WTC11 (cell line): ENCODE results near the gene ISM2. TPM values are rescaled to one million over a fixed set of nuclear protein-coding genes. Genes with fewer than 3 reads are reported as not detected.

ENCODE experiments used
- ATAC-seq: fragments of 200-7000 bp; cut with Tn5 transposase; 2 replicates; pipeline ENCODE4 v1.10.0; 2021; ENCODE audit warnings: mild to moderate bottlenecking, moderate library complexity
- CTCF ChIA-PET: fragments of 300-600 bp; sonication (Branson Sonifier 250); formaldehyde crosslinking; loops from one replicate; lab custom pipeline; 2021; ENCODE audit warnings: antibody characterized with exemption; lab: Charles Lee
- POLR2A ChIA-PET: fragments of 350-600 bp; sonication (Branson Sonifier 250); formaldehyde crosslinking; loops from one replicate; lab custom pipeline; 2021; ENCODE audit warnings: antibody characterized with exemption; lab: Charles Lee
- DNase-seq: peaks from one replicate; pipeline ENCODE4 v3.0.0; 2021; ENCODE audit warnings: low spot score
- H3K27ac Mint-ChIP-seq: 2 replicates; pipeline ENCODE4 v1.8.0; 2021; ENCODE audit warnings: mixed read lengths
- H3K27me3 Mint-ChIP-seq: 2 replicates; pipeline ENCODE4 v1.8.0; 2021; ENCODE audit warnings: low read depth, mild to moderate bottlenecking, moderate library complexity, mixed read lengths
- H3K36me3 Mint-ChIP-seq: 2 replicates; pipeline ENCODE4 v1.8.0; 2021; ENCODE audit warnings: mixed read lengths
- H3K4me1 Mint-ChIP-seq: 2 replicates; pipeline ENCODE4 v1.8.0; 2022; ENCODE audit warnings: mixed read lengths
- H3K4me3 Mint-ChIP-seq: 2 replicates; pipeline ENCODE4 v1.8.0; 2021; ENCODE audit warnings: mild to moderate bottlenecking, moderate library complexity, mixed read lengths
- H3K9me3 Mint-ChIP-seq: 2 replicates; pipeline ENCODE4 v1.8.0; 2021; ENCODE audit warnings: mixed read lengths
- ATF1 ChIP-seq: sonication (generic); formaldehyde crosslinking; IDR thresholded peaks from 2 replicates; pipeline ENCODE4 v1.8.1; 2023; ENCODE audit warnings: mild to moderate bottlenecking, moderate library complexity, missing genetic modification reagents
- CREB1 ChIP-seq: sonication (generic); formaldehyde crosslinking; IDR thresholded peaks from 2 replicates; pipeline ENCODE4 v1.8.0; 2023; ENCODE audit warnings: mild to moderate bottlenecking, missing genetic modification reagents
- ETV6 ChIP-seq: sonication (generic); formaldehyde crosslinking; IDR thresholded peaks from 2 replicates; pipeline ENCODE4 v1.8.1; 2022; ENCODE audit warnings: mild to moderate bottlenecking, missing genetic modification reagents
- FOXP1 ChIP-seq: sonication (generic); formaldehyde crosslinking; IDR thresholded peaks from 2 replicates; pipeline ENCODE4 v1.8.0; 2022; ENCODE audit warnings: missing genetic modification reagents, mild to moderate bottlenecking, moderate library complexity, borderline replicate concordance
- GABPB1 ChIP-seq: sonication (generic); formaldehyde crosslinking; IDR thresholded peaks from 2 replicates; pipeline ENCODE4 v1.8.1; 2023; ENCODE audit warnings: mild to moderate bottlenecking, missing genetic modification reagents
- IRF2 ChIP-seq: sonication (generic); formaldehyde crosslinking; IDR thresholded peaks from 2 replicates; pipeline ENCODE4 v1.8.0; 2022; ENCODE audit warnings: low read depth, missing genetic modification reagents, borderline replicate concordance
- MYBL2 ChIP-seq: sonication (generic); formaldehyde crosslinking; IDR thresholded peaks from 2 replicates; pipeline ENCODE4 v1.8.1; 2023; ENCODE audit warnings: mild to moderate bottlenecking, moderate library complexity, missing genetic modification reagents
- NR2C2 ChIP-seq: sonication (generic); formaldehyde crosslinking; IDR thresholded peaks from 2 replicates; pipeline ENCODE4 v1.8.0; 2022; ENCODE audit warnings: mild to moderate bottlenecking, missing genetic modification reagents
- SMAD3 ChIP-seq: sonication (generic); formaldehyde crosslinking; IDR thresholded peaks from 2 replicates; pipeline ENCODE4 v1.8.0; 2022; ENCODE audit warnings: missing genetic modification reagents, mild to moderate bottlenecking, borderline replicate concordance
- ZNF423 ChIP-seq: fragments of 250-450 bp; sonication (Bioruptor Pico); IDR thresholded peaks from 2 replicates; pipeline ENCODE4 v2.1.2; 2022; ENCODE audit warnings: mild to moderate bottlenecking, moderate library complexity
- total RNA-seq: library from RNA; stranded (reverse); gene quantifications from 3 replicates; pipeline ENCODE4 v1.2.3, GENCODE V29; 2021
- TF ChIP-seq, protein P1 (sequence below): sonication (generic); formaldehyde crosslinking; IDR thresholded peaks from 2 replicates; pipeline ENCODE4 v1.8.0; 2022; ENCODE audit warnings: mild to moderate bottlenecking, missing genetic modification reagents
- TF ChIP-seq, protein P2 (sequence below): sonication (generic); formaldehyde crosslinking; conservative IDR thresholded peaks from 2 replicates; pipeline ENCODE4 v1.8.1; 2023; ENCODE audit warnings: mild to moderate bottlenecking, low read depth, missing genetic modification reagents, moderate library complexity
- TF ChIP-seq, protein P3 (sequence below): fragments of 250-450 bp; sonication (Bioruptor Pico); IDR thresholded peaks from 2 replicates; pipeline ENCODE4 v1.9.0; 2021; ENCODE audit warnings: moderate library complexity, mild to moderate bottlenecking, inconsistent platforms, borderline replicate concordance
- TF ChIP-seq, protein P4 (sequence below): sonication (generic); formaldehyde crosslinking; IDR thresholded peaks from 2 replicates; pipeline ENCODE4 v1.8.0; 2022; ENCODE audit warnings: mild to moderate bottlenecking, missing genetic modification reagents
- TF ChIP-seq, protein P5 (sequence below): sonication (generic); formaldehyde crosslinking; conservative IDR thresholded peaks from 2 replicates; pipeline ENCODE4 v1.8.1; 2022; ENCODE audit warnings: mild to moderate bottlenecking, missing genetic modification reagents
- TF ChIP-seq, protein P6 (sequence below): sonication (generic); formaldehyde crosslinking; IDR thresholded peaks from 2 replicates; pipeline ENCODE4 v1.8.0; 2022; ENCODE audit warnings: mild to moderate bottlenecking, missing genetic modification reagents
- TF ChIP-seq, protein P7 (sequence below): fragments of 250-450 bp; sonication (Bioruptor Pico); IDR thresholded peaks from 2 replicates; pipeline ENCODE4 v1.9.0; 2021; ENCODE audit warnings: mild to moderate bottlenecking, borderline replicate concordance

The ISM2 gene
- total RNA-seq, 1 experiment from 2014 or later, result 1.4 TPM

DNA sequence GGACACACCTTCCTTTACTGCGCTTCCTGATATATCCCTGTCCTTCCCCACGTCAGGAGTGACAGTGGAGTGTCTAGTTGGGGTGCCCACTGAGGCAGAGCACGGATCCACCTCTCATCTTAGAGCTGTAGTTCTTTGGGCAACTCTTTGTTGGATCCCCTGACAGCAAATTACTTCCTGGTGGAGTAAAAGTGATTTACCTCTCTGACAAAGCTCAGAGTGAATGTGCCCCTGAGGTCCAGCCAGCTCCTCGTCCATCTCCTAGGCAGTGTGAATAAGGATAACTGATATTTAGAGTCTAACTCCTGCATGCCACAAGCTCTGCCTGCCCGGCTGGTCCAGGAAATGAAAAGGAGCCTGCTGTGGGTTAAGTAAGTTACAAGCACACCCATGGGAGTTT is 24.7 kb downstream of the ISM2 start (continued):
- TF ChIP-seq, protein P1, sequence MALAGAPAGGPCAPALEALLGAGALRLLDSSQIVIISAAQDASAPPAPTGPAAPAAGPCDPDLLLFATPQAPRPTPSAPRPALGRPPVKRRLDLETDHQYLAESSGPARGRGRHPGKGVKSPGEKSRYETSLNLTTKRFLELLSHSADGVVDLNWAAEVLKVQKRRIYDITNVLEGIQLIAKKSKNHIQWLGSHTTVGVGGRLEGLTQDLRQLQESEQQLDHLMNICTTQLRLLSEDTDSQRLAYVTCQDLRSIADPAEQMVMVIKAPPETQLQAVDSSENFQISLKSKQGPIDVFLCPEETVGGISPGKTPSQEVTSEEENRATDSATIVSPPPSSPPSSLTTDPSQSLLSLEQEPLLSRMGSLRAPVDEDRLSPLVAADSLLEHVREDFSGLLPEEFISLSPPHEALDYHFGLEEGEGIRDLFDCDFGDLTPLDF, result no peak
- TF ChIP-seq, protein P2, sequence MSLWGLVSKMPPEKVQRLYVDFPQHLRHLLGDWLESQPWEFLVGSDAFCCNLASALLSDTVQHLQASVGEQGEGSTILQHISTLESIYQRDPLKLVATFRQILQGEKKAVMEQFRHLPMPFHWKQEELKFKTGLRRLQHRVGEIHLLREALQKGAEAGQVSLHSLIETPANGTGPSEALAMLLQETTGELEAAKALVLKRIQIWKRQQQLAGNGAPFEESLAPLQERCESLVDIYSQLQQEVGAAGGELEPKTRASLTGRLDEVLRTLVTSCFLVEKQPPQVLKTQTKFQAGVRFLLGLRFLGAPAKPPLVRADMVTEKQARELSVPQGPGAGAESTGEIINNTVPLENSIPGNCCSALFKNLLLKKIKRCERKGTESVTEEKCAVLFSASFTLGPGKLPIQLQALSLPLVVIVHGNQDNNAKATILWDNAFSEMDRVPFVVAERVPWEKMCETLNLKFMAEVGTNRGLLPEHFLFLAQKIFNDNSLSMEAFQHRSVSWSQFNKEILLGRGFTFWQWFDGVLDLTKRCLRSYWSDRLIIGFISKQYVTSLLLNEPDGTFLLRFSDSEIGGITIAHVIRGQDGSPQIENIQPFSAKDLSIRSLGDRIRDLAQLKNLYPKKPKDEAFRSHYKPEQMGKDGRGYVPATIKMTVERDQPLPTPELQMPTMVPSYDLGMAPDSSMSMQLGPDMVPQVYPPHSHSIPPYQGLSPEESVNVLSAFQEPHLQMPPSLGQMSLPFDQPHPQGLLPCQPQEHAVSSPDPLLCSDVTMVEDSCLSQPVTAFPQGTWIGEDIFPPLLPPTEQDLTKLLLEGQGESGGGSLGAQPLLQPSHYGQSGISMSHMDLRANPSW, result no peak
- TF ChIP-seq SMAD3, result no peak
- TF ChIP-seq, protein P3, sequence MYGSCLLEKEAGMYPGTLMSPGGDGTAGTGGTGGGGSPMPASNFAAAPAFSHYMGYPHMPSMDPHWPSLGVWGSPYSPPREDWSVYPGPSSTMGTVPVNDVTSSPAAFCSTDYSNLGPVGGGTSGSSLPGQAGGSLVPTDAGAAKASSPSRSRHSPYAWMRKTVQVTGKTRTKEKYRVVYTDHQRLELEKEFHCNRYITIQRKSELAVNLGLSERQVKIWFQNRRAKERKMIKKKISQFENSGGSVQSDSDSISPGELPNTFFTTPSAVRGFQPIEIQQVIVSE (CRISPR knock-in tag), result no peak

DNA sequence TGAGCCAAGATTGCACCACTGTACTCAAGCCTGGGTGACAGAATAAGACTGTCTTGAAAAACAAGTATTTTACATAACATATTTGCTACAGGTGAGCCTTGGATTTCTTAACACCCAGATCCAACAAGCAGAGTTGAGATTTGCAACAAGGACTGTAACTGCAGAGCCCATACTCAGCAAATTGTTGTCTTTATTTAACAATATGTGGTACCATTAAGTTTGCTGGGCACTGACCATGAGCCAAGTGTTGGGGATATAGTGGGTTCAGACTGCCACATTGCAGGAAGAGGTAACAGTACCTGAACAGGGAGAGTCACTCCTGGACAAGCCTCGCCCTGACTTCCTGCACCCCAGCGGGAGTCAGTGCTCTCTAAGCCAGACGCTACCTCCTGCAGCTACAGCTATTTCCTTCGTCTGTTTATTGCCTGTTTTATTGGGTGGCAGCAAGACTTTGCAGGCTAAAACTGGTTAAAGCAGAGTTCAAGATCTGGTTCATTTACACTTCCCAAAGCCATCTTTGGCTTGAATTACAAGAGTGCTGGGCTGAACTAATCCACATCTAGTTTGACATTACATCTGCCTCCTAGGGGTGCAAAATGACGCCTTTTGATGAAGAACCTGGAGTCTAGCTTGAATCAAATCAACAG is 28.3 kb downstream of the ISM2 start:
- Mint-ChIP-seq H3K9me3 (no peaks in the 10 kb centered on the region), H3K27ac (peak overlapping the region; percentile 62), H3K4me3 (no peak overlapping the region), H3K36me3 (peaks cover 35% of the 10 kb centered on the region), H3K4me1 (peaks cover 31% of the 10 kb centered on the region), H3K27me3 (no peaks in the 10 kb centered on the region)
- no peak for DNase-seq
- ChIA-PET CTCF (interaction anchor here (3.0 kb wide), 1 partner anchor 11 kb away, joined by 18 read pairs; no protein-coding TSS in a partner anchor), POLR2A (no interaction called here)
- peak; percentile 52 for ATAC-seq
- peak; percentile 44; the same call in 1 of the 2 replicates for TF ChIP-seq ZNF423
- TF ChIP-seq CREB1 (CRISPR knock-in tag), result no peak

DNA sequence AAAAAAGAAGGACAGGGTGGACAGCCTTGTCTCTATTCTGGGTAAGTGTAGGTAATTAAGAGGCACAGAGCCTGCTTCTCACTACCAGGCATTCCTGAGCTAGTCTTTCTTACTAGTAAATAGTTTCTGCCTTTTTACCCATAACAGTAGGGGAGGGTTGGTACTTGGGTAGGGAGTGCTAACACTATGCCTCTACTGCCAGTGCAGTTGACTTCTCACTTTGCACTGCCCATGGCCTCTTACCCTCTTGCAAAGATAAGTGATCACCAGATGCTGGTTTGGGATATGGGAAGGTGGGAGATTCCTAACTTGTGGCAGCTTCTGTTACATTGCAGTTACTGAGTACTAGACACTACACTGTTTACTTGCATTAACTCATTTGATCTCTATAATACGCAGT is 29.1 kb downstream of the ISM2 start:
- ChIA-PET POLR2A (no interaction called here), CTCF (interaction anchor here (0.6 to 3.0 kb wide), 2 partner anchors 10 to 149 kb away, joined by 3 to 18 read pairs; partner anchors contain the start of genes GSTZ1 and POMT2)
- DNase-seq (no peak), ATAC-seq (no peak)
- Mint-ChIP-seq H3K4me1 (peaks cover 27% of the 10 kb centered on the region), H3K9me3 (no peaks in the 10 kb centered on the region), H3K27me3 (no peaks in the 10 kb centered on the region), H3K36me3 (peaks cover 43% of the 10 kb centered on the region), H3K4me3 (no peak overlapping the region), H3K27ac (peak overlapping the region; percentile 58)
- TF ChIP-seq, protein P4, sequence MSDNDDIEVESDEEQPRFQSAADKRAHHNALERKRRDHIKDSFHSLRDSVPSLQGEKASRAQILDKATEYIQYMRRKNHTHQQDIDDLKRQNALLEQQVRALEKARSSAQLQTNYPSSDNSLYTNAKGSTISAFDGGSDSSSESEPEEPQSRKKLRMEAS (CRISPR knock-in tag), result no peak
- TF ChIP-seq, protein P5, sequence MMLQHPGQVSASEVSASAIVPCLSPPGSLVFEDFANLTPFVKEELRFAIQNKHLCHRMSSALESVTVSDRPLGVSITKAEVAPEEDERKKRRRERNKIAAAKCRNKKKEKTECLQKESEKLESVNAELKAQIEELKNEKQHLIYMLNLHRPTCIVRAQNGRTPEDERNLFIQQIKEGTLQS (CRISPR knock-in tag), result no peak
- no peak for TF ChIP-seq NR2C2 (CRISPR knock-in tag)
- TF ChIP-seq ATF1, result no peak
- no peak for TF ChIP-seq ETV6 (CRISPR knock-in tag)
- no peak for TF ChIP-seq IRF2
- TF ChIP-seq FOXP1 (CRISPR knock-in tag), result no peak
- TF ChIP-seq MYBL2 (CRISPR knock-in tag), result no peak

DNA sequence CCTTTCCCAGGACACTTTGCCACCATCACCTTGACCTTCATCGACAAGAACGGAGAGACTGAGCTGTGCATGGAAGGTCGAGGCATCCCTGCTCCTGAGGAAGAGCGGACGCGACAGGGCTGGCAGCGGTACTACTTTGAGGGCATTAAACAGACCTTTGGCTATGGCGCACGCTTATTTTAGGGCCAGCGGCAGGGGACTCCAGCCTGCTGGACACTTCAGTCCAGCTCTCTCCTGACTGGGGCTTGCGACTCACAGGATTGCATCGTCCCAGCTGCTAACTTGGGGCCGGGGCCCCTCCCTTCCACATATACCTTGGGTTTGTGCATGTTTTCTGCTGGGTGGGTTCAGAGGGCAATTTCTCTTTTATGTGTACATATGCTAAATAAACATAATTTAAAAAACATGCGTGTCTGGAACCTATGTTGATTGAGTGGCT is 29.5 kb downstream of the ISM2 start:
- Mint-ChIP-seq H3K4me3 (no peak overlapping the region), H3K4me1 (peaks cover 27% of the 10 kb centered on the region), H3K27ac (peak overlapping the region; percentile 58), H3K27me3 (no peaks in the 10 kb centered on the region), H3K36me3 (peaks cover 48% of the 10 kb centered on the region), H3K9me3 (no peaks in the 10 kb centered on the region)
- TF ChIP-seq GABPB1 (CRISPR knock-in tag), result peak; percentile 95
- TF ChIP-seq, protein P6, sequence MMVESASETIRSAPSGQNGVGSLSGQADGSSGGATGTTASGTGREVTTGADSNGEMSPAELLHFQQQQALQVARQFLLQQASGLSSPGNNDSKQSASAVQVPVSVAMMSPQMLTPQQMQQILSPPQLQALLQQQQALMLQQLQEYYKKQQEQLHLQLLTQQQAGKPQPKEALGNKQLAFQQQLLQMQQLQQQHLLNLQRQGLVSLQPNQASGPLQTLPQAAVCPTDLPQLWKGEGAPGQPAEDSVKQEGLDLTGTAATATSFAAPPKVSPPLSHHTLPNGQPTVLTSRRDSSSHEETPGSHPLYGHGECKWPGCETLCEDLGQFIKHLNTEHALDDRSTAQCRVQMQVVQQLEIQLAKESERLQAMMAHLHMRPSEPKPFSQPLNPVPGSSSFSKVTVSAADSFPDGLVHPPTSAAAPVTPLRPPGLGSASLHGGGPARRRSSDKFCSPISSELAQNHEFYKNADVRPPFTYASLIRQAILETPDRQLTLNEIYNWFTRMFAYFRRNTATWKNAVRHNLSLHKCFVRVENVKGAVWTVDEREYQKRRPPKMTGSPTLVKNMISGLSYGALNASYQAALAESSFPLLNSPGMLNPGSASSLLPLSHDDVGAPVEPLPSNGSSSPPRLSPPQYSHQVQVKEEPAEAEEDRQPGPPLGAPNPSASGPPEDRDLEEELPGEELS (CRISPR knock-in tag), result no peak
- TF ChIP-seq, protein P7, sequence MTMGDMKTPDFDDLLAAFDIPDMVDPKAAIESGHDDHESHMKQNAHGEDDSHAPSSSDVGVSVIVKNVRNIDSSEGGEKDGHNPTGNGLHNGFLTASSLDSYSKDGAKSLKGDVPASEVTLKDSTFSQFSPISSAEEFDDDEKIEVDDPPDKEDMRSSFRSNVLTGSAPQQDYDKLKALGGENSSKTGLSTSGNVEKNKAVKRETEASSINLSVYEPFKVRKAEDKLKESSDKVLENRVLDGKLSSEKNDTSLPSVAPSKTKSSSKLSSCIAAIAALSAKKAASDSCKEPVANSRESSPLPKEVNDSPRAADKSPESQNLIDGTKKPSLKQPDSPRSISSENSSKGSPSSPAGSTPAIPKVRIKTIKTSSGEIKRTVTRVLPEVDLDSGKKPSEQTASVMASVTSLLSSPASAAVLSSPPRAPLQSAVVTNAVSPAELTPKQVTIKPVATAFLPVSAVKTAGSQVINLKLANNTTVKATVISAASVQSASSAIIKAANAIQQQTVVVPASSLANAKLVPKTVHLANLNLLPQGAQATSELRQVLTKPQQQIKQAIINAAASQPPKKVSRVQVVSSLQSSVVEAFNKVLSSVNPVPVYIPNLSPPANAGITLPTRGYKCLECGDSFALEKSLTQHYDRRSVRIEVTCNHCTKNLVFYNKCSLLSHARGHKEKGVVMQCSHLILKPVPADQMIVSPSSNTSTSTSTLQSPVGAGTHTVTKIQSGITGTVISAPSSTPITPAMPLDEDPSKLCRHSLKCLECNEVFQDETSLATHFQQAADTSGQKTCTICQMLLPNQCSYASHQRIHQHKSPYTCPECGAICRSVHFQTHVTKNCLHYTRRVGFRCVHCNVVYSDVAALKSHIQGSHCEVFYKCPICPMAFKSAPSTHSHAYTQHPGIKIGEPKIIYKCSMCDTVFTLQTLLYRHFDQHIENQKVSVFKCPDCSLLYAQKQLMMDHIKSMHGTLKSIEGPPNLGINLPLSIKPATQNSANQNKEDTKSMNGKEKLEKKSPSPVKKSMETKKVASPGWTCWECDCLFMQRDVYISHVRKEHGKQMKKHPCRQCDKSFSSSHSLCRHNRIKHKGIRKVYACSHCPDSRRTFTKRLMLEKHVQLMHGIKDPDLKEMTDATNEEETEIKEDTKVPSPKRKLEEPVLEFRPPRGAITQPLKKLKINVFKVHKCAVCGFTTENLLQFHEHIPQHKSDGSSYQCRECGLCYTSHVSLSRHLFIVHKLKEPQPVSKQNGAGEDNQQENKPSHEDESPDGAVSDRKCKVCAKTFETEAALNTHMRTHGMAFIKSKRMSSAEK (CRISPR knock-in tag), result no peak
- ATAC-seq, result no peak
- no peak for DNase-seq
- POLR2A ChIA-PET, result no interaction called here
- CTCF ChIA-PET, result interaction anchor here (0.6 to 3.0 kb wide), 2 partner anchors 10 to 148 kb away, joined by 3 to 18 read pairs; partner anchors contain the start of genes GSTZ1 and POMT2
